GM21423 (cell line): ENCODE data around the gene FBXO31.
"Not testable (repeated sequence)": the region's sequence is repeated elsewhere in the genome, so short reads cannot be mapped to it uniquely, and the experiment has no call there.

Experiments
- ATAC-seq: cut with Tn5 transposase; IDR thresholded peaks from one replicate; pipeline ENCODE4 v1.9.1; 2021; ENCODE audit warnings: mild to moderate bottlenecking, moderate library complexity; ENCODE audit not compliant: unreplicated experiment

Gene FBXO31

DNA sequence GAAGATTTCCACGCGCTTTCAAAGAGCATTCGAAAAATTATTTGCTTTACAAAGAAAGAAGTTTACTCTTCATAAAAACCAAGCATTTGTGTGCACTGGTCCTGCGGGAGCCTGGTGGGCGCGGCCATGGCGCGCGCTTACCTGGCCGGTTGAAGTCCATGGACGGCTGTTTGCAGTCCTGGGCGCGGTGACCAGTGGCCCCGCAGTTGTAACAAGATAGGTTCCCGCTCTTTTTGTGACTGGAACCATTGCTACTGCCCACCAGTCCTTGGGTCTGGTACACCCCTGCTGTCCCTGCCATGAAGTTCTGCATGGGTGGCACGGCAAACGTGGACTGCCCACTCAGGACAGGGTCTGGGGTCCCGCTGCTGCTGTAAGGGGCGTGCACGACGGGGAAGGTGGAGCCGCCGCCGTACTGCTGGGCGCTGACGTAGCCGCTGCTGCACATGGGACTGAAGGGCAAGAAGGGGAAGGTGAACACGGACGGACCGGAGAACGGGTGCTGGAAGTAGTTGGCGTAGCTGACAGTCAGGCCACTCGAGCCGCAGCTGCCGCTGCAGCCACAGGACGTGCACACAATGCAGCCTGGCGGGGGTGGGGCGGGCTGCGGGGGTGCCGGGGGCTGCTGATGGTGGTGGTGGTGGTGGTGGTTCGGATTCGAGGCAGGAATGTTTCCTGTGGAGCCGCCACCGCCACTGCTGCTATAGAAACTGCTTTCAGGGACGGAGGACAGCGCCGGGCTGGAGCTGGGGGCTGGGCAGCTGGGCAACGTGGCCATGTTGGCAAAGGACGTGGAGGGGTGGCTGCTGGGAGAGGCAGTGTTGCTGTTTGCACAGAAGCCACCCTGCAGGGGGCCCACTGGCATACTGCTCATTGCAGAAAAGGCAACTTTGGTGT lies 28.0 kb upstream of the FBXO31 start:
- ATAC-seq = no peak

DNA sequence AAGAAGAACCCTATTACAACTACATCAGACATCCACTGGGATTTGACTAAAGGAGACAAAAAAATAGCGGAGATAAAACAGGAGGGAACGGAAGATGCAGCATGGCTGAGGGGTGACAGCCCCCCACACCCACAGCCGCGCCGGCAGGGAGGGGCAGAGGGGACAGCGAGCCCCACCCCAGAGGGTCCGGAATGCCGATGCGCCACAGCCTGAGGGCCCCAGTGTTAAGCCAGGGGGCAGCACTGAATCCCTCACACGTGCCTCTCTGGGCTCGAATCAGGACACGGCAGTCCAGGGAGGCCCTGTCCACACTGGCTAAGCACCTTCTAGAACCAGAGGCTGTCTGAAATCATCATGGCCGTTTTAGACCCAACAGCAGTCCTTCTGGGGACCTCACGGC lies 27.4 kb upstream of the FBXO31 start:
- no peak for ATAC-seq

DNA sequence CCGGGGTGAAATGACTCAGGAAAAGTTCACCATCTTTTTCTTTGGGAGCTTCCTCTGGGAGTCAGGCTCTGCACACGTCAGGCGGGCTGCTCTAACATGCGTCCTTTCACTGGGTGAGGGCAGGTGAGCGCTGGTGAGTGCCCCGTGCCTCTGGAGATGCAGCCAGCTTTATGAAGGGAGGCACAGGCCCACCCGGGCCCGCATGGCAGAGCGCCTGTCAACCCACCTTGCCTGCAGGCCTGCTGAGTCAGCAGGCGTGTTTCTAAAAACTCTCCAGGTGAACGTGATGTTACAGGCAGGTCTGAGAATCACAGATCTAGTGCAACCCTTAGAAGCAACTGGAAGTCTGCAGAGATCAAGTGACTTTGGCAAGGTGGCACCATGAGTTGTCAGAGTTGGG lies 27.0 kb upstream of the FBXO31 start:
- no peak for ATAC-seq

DNA sequence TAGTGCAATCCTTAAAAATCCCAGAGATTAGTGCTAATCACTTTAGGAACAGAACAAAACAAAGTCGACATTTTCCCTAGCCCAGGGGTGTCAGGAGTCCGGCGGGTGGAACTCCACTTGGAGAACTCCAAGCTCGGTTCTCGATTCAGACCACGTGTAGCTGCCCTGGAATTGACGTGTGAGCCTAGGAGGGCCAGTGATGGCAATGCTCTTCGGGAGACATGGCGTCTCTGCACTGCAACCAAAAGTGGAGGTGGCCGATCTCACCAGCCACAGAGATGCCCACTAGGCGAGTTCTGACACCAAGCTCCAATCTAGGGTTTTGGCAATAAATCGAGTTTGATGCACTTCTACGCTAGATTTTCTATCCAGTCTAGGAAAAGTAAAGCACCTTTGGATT lies 26.2 kb upstream of the FBXO31 start:
- ATAC-seq = no peak

DNA sequence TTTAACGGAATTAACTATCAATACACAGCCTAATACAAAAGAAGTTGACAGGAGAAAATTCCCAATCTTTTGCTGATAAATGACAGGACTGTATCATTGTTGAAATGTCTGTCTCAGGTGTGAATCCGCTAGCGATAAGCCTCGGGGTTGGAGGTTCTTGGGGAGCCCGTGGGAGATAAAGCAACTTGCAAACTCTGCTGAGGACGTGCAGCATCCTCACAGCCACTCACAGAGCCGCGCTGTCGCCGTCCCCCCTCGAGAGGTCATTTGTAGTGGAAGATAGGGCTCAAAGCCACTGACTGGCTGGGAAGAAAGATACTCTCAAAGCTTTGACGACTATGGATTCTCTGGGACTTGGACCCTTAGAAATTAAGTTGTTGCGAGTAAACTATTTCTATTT lies 25.6 kb upstream of the FBXO31 start:
- no peak for ATAC-seq

DNA sequence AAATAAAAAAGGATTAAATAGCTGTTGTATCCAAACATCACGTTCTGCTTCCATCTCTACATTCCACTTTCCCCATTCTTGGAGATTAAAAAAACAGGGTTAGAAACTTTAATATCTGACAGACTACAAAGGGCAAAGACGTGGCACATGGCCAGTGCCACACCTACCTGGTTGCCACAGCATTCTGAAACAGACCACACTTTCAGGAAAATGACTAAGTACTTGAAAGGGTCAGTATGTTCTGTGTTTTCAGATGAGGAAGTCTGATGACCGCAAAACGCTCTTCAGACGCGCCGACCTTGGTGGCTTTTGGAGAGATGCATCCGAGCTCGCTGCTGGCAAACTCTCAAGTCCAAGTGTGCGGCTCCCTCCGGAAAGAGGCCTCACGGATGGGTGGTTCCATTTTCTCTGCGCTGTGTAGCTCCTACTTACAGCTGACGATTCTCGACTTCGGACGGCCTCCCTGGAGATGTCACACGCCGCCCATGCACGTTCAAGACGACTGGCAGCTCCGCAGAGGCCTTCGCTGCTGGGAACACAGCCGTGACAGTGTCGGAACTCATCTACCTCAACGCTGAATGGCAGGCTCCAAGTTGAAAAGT lies 24.0 kb upstream of the FBXO31 start:
- no peak for ATAC-seq

DNA sequence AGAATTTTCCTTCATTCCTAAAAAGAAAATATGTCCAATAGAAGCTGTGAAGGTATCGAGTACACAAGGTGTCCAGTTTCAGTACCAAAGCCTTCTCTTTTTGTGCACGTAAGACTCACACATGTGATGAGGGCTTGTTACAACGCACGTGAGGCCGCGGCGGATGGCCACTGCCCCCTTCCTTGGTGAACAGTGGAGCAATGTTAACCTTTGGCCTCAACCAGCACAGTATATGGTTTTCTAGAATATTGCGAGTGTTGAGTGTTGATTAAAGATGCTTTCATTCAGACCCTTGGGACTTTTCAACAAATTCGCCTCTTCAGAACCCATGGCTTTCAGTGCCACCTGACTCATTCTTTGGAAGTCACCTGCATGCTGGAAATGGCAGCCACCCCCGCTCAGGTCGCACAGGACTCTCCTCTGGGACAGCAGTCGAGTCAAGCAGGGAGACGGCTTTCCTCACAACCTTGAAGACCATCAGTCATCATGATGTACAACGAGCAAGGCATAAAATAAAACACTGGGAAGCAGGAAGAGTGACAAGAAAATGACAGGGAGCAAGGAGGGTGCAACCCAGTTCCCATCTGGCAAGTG lies 23.0 kb upstream of the FBXO31 start:
- no peak for ATAC-seq

DNA sequence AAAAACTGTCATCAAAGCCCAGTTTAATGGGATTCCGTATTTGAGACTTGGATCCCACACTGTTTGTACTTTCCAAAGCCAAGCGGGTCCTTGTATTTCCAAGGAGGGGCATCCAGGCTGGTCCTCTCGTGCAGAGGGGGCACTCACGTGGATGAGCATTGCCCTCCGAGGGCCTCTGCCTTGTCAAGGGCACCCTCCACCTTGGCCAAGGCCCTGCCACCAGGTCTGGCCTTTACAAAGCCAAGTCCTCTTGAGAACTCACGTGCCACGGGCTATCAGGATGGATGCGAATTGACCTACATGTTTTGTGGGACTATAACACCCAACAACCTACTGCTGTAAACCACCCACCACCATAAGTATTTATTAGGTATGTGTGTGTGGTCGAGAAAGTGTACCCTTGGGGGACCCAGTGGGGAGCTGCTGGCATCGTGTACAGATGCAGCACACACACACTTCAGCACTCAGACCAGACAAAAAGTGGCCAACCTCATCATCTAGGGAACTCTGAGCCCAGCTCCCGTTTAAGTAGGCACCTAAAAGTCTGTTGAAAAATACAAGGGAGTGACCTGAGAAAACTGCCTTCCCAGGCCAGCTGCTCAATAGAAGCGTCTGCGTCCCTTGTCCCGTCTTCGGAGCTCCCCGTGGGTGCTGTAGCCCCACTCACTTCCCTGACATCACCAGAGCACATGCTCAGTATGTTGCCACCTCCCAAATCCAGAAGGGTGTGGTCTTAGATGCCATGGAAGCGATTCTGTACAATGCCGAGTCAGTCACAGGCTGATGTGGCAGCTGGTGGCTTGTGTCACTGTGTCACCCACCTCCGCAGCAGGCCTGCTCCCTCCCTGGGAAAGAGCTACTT lies 21.4 kb upstream of the FBXO31 start:
- ATAC-seq = no peak

DNA sequence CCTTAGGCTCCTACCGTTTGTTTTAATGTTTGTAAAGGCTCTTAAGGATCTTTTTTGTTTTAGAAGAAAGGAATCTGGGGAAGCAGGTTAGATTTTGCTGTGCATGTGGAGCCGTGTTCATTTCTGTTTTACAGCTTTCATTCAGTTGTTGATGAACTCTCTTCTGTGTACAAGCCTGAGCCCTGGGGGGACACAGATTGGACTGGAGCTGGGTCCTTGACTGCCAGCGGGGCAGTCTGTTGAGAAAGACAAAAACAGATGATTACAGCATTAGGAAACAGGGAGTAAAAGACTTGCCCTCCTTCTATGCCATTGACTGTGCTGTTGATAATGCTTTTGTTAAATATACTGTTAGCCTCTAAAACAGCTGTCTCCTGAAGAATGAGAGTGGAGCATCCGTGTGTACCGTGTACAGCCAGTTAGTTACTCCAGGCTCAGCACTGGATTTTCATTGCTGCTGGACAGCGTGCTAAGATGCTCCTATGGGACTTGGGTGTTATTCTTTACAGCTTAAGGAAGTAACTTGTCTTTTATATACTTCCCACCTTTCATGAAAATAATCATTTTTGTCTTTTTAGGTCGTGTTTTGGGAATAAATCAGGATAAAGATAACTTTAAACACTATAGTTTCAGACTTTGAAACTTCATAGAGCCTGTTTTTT lies 11.7 kb upstream of the FBXO31 start:
- ATAC-seq = no peak

DNA sequence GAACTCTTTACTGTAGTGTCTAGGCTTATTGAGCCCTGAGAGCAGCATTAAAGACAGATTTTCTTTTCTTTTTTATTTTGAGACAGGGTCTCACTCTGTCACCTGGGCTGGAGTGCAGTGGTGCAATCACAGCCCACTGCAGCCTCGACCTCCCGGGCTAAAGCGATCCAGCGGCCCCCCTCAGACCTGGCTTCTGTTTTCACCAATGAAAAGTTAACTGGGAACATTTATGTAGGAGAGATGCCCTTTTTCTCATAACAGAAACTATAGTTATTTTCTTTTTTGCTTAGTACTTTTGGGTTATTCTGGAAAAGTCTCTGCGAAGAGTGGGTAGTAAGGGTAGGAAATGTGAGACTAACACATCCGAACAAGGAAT lies 10.1 kb upstream of the FBXO31 start:
- ATAC-seq = no peak

DNA sequence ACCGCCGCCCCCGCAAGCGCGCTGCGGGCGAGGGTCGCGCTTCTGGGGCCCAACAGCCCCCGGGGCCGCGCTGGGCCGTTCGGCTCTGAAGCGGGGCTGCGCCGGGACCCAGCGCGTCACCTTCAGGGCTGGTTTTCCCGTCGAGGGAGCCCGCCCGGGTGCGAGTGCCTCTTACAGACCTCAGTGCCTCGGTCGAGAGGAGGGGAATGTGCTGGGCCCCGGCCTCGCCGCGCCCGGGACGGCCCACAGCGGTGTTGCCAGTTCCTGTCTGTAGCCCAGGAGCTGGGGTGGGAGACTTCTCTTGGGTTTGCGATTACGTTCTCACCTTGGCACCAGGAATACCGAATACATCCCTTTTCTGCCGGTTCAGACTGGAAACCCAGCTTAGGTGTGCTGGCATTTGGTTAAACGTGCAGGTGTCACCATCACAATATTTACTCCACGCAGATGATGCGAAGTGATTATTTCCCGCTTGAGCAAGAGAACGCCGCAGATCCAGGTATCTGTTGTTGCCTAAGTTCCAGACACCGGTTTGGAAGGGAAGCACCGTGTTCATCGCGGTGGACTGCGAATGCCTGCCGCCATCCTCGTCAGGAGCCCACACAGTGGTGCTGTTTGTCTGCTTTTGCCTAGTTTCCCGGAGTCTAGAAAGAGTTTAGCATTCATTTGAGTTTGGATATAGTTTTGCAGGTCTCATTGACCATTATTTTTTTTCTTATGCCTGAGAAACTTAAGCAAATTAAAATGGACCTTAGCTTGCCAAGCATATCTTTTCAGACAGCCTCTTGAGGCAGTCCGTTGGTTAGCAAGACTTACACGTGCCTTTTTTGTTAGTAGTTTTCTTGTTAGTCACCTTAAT lies 9.5 kb upstream of the FBXO31 start:
- ATAC-seq = no peak

DNA sequence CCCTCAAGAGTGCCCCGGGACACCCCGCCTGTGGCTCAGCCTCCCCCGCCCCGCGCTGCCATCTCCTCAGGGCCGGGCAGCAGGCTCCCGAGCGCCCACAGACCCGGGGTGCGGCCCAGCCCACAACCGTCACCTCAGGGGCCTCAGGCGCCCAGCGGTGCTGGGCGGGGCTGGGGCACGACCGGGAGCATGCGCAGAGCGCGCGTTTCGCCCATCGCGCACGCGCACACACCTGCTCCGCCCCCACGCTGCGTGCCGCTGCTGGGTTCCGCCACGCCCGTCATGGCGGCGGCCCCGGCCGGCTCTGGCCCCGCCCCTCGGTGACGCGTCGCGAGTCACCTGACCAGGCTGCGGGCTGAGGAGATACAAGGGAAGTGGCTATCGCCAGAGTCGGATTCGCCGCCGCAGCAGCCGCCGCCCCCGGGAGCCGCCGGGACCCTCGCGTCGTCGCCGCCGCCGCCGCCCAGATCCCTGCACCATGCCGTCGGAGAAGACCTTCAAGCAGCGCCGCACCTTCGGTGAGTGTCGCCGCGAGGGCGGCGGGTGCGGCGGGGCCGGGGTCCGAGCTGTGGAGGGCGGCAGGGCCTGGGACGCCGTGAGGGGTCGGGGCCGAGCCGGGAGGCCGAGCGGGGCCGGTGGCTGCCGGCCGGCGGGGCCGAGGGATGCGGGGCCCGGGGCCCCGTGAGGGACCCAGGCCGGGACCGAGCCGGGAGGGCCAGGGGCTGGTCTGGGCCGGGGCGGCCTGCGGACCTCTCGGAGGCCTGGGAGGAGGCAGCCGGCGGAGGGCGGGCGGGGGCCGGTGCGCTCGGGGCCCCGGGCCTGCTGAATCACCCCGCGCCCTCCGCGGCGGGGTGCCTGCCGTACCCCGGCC lies 8.6 kb upstream of the FBXO31 start, which contains the start of gene MAP1LC3B:
MAP1LC3B (plus strand) TSS at position 387 of the 871 bp plus-strand sequence; CDS start at position 479, 92 bp downstream.
- ATAC-seq = peak; percentile 50

DNA sequence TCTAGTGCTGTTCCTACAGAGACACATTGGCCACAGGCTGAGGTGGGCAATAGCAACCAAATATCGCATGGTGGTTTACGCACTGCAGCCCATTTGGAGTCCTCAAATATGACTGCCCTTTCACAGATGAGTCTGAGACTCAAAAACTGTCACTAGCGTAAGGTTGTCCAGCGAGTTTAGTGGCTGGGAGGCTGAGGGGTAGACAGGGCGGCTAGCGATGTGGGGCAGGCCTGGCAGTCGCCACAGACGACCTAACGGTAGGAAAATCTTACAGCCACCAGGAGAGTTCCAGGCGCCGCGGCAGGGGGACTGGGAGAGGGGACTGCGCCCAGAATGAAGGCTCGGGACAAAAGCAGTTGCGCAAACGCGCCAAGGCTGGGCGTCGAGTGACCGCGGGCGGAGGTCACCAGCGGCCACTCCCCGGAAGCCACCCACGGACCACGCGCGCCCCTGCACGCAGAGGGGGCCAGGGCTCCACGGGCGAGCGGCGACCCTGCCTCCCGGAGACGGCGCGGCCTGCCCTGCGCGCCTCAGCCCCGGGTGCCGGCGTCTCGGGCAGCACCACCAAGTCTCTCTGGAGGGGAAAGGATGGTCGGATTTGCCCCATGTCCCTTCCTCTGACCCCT lies 7.9 kb upstream of the FBXO31 start:
- ATAC-seq = no peak

DNA sequence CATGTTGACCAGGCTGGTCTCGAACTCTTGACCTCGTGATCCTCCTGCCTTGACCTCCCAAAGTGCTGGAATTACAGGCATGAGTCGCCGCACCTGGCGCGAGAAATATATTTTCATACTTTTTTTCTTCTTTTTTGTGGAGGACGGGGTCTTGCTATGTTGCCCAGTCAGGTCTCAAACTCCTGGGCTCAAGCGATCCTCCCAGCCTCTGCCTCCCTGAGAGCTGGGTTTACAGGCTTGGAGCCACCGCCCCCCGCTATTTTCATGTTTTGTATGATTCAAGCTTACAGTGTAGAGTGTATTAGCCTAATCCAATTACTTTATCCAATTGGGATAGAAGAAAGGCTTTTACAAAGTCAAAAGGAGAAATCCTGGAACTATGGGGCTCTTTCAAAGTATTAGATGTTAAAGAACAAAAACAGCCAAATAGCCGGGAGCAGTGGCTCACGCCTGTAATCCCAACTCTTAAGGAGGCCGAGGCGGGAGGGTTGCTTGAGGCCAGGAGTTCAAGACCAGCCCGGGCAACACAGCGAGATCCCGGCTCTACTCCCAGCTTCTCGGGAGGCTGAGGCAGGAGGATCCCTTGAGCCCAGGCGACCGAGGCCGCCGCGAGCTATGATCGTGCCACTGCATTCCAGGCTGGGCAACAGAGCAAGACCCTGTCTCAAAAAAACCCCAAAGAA lies 7.2 kb upstream of the FBXO31 start:
- ATAC-seq = no peak

DNA sequence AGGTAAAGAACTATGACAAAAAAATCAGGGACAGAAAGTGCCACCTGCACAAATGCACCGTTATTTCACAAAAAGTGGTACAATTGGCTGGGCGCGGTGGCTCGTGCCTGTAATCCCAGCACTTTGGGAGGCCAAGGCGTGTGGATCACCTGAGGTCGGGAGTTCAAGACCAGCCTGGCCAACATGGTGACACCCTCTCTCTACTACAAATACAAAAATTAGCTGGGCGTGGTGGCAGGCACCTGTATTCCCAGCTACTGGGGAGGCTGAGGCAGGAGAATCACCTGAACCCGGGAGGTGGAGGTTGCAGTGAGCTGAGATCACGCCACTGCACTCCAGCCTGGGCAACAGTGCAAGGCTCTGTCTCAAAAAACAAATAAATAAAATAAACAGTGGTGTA lies 6.3 kb upstream of the FBXO31 start:
- ATAC-seq = not testable (repeated sequence)

DNA sequence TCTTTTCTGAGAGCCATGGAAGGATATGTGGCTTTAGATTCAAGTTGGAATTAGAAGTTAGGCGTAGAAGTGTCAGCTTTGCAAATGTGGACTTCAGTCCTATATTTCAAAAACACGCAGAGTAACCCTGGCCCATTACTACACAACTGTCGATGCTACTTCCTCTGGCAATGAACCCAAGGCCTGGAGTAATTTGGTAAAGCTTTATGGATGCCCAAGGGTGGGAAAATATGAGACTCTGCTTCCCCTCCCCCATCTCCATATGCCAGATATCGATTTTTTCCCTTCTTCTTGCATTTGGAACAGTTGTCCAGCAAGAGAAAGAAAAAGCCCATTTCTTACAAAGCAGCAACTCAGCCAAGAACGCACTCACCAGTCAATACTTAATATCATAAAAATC lies 5.7 kb upstream of the FBXO31 start:
- ATAC-seq = no peak

DNA sequence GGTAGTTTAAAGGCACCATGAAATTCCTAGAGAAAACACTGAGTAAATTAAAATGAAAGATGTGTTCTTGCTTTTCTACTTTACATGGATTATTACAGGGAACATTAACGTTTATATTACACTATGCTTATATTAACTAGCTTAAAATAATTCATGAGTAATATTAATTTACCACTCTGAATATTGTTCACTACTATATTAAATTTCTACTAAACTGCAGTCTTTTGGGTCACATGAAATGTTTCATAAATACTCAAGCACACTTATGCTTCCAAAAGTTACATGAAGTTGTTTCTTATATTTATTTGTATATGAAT lies 5.2 kb upstream of the FBXO31 start:
- ATAC-seq = no peak
